Esophagus squamous epithelium (tissue), 4 donors: Measurements from ENCODE around the gene LDLRAP1.

Experiments
- POLR2A ChIP-seq, 4 donors: fragments of 450-650 bp; IDR thresholded peaks; one replicate each; pipeline ENCODE4 v1.6.1; 2017; ENCODE audit warnings: antibody characterized with exemption in 4 of 4, mild to moderate bottlenecking in 4 of 4, moderate library complexity in 3 of 4
- TF ChIP-seq, protein P1 (sequence below), 6 experiments: fragments of 450-650 bp in 4 of 6; fragments of 200-600 bp in 2 of 6; sonication (generic) in 2 of 6; IDR thresholded peaks; one replicate each; pipeline ENCODE4 v1.5.1; 2016 to 2019; ENCODE audit warnings: antibody characterized with exemption in 6 of 6, mild to moderate bottlenecking in 4 of 6, moderate library complexity in 4 of 6

DNA sequence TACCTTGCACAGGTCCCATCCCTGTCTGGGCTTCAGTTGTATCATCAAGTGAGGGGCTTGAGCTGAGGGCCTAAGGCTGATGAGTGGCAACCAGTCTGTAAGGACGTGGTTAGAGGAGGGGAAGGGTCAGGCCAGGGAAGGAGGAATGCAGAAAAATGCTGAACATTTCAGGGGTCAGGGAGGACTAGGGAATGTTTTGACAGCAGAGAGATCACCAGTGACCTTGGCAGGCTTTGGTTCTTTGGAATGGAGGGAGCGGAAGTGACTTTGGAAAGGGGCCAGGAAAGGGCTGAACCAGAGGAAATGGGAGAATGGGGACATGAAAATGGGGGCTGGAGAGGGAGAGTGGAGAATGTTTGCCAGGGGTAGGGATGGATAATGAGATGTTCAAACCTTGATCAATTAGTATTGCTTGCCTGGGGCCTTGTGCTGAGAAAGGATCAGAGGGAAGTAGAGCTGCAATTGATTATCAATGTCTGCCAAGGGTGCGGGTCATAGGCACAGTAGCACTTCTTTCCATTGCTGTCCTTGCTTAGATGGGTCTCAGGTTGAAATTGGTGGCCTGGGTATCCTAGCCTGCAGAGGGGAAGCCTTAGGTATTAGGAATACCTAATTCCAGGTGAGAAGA lies 7.4 kb downstream of the LDLRAP1 start:
- TF ChIP-seq, protein P1, sequence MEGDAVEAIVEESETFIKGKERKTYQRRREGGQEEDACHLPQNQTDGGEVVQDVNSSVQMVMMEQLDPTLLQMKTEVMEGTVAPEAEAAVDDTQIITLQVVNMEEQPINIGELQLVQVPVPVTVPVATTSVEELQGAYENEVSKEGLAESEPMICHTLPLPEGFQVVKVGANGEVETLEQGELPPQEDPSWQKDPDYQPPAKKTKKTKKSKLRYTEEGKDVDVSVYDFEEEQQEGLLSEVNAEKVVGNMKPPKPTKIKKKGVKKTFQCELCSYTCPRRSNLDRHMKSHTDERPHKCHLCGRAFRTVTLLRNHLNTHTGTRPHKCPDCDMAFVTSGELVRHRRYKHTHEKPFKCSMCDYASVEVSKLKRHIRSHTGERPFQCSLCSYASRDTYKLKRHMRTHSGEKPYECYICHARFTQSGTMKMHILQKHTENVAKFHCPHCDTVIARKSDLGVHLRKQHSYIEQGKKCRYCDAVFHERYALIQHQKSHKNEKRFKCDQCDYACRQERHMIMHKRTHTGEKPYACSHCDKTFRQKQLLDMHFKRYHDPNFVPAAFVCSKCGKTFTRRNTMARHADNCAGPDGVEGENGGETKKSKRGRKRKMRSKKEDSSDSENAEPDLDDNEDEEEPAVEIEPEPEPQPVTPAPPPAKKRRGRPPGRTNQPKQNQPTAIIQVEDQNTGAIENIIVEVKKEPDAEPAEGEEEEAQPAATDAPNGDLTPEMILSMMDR (IDR thresholded peaks at IDR 0.05), result no peak
- TF ChIP-seq POLR2A (IDR thresholded peaks at IDR 0.05), result no peak
